ENCODE measurements around the gene BCAS3.
A peak's percentile ranks its signal among the peaks of the same experiment; 100 is the strongest.

The BCAS3 gene

DNA sequence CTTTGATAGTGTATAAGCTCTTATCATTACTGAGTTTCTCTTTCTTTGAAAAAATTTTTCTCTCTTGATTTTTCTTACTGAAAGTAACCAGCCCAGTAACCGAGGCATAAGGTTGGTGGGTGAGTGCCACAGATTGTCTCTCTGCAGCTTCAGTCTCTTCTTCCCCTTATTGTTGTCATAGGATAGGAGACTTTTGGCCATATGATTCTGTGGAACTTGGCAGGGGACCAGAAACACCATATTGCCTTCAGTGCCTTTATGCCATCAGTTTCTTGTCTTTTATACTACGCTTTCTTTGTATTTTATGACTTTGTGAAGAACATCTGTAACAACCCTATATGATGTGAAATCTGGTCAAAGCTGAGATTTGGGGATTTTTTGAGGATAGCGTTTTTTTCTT, 380.4 kb downstream of the BCAS3 start:
- Histone ChIP-seq H2BK120ac (ENCODE audit: low read depth, low read length) (no peak overlapping the region), H3K18ac (ENCODE audit: low read depth in 1 of 2, low read length in 2 of 2) (no peak overlapping the region), H3K4me2 (ENCODE audit: low read length, poor library complexity, severe bottlenecking) (no peak overlapping the region), H2BK5ac (ENCODE audit: low read depth, low read length, poor library complexity, severe bottlenecking) (no peak overlapping the region), H3K14ac (ENCODE audit: low read length in 2 of 2) (no peak overlapping the region), H3K79me1 (replicated peaks; ENCODE audit: low read length, poor library complexity, severe bottlenecking) (no peaks in the 10 kb centered on the region), H3K4me1 (ENCODE audit: control insufficient read depth, insufficient read depth, low read depth, low read length) (no peaks in the 10 kb centered on the region), H2BK15ac (ENCODE audit: low read depth, poor library complexity, severe bottlenecking) (no peak overlapping the region), H4K8ac (ENCODE audit: low read length) (no peak overlapping the region), H2AK5ac (ENCODE audit: low read length, severe bottlenecking) (no peak overlapping the region), H3K23ac (ENCODE audit: low read length in 2 of 2) (no peak overlapping the region), H3K9me3 (ENCODE audit: control insufficient read depth, low read length) (no peaks in the 10 kb centered on the region), H3K27me3 (ENCODE audit: control insufficient read depth in 1 of 2, insufficient read depth in 1 of 2, low read length in 2 of 2) (no peaks in the 10 kb centered on the region), H3K9ac (ENCODE audit: low read length) (no peak overlapping the region), H3K36me3 (ENCODE audit: control insufficient read depth in 1 of 2, insufficient read depth in 2 of 2, low read depth in 1 of 2, low read length in 2 of 2) (no peaks in the 10 kb centered on the region), H4K91ac (ENCODE audit: low read length) (no peak overlapping the region), H2AFZ (ENCODE audit: low read depth, low read length) (no peak overlapping the region), H3K4ac (ENCODE audit: low read depth in 1 of 2, low read length in 2 of 2) (no peak overlapping the region), H3K27ac (ENCODE audit: low read length, poor library complexity, severe bottlenecking) (no peak overlapping the region), H3K4me3 (ENCODE audit: insufficient read depth in 1 of 2, low read depth in 1 of 2, low read length in 2 of 2) (no peak overlapping the region), H2BK12ac (ENCODE audit: low read length in 2 of 2) (no peak overlapping the region)
- no peak for DNase-seq
- WGBS, result 100% methylated on average over 2 of the region's 3 CpGs

DNA sequence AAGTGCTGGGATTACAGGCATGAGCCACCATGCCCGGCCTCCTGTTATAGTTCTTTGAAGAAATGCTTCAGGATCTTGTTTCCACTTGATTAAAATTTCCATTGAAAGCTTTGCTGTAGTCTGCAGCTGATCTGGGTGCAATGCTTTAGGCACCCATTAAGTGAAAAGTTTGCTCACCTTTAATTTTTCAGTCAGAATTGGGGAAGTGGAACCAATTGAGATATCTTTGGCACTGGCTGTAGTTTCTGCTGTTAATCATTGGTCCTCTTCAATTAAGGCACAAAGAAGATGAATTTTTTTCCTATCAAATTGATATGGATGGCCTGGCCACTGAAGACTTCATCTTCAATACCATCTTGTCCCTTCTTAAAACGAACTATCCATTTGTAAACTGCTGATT, 385.9 kb downstream of the BCAS3 start:
- no peak overlapping the region for H2BK5ac ChIP-seq (ENCODE audit: low read depth, low read length, poor library complexity, severe bottlenecking)
- H2BK15ac ChIP-seq (ENCODE audit: low read depth, poor library complexity, severe bottlenecking), result no peak overlapping the region
- no peak overlapping the region for H3K23ac ChIP-seq (ENCODE audit: low read length in 2 of 2)
- H3K18ac ChIP-seq (ENCODE audit: low read depth in 1 of 2, low read length in 2 of 2), result no peak overlapping the region
- no peaks in the 10 kb centered on the region for H3K79me1 ChIP-seq (replicated peaks; ENCODE audit: low read length, poor library complexity, severe bottlenecking)
- no peak overlapping the region for H3K4me3 ChIP-seq (ENCODE audit: insufficient read depth in 1 of 2, low read depth in 1 of 2, low read length in 2 of 2)
- no peak overlapping the region for H4K8ac ChIP-seq (ENCODE audit: low read length)
- no peak overlapping the region for H2AK5ac ChIP-seq (ENCODE audit: low read length, severe bottlenecking)
- no peak overlapping the region for H3K4ac ChIP-seq (ENCODE audit: low read depth in 1 of 2, low read length in 2 of 2)
- H3K4me1 ChIP-seq (ENCODE audit: control insufficient read depth, insufficient read depth, low read depth, low read length), result no peaks in the 10 kb centered on the region
- H3K27ac ChIP-seq (ENCODE audit: low read length, poor library complexity, severe bottlenecking), result no peak overlapping the region
- no peaks in the 10 kb centered on the region for H3K27me3 ChIP-seq (ENCODE audit: control insufficient read depth in 1 of 2, insufficient read depth in 1 of 2, low read length in 2 of 2)
- WGBS, result 96% methylated on average over 2 of the region's 2 CpGs
- no peak overlapping the region for H4K91ac ChIP-seq (ENCODE audit: low read length)
- no peak overlapping the region for H3K4me2 ChIP-seq (ENCODE audit: low read length, poor library complexity, severe bottlenecking)
- no peak overlapping the region for H2BK120ac ChIP-seq (ENCODE audit: low read depth, low read length)
- H2AFZ ChIP-seq (ENCODE audit: low read depth, low read length), result no peak overlapping the region
- no peak overlapping the region for H2BK12ac ChIP-seq (ENCODE audit: low read length in 2 of 2)
- H3K14ac ChIP-seq (ENCODE audit: low read length in 2 of 2), result no peak overlapping the region
- H3K9me3 ChIP-seq (ENCODE audit: control insufficient read depth, low read length), result no peaks in the 10 kb centered on the region
- H3K9ac ChIP-seq (ENCODE audit: low read length), result no peak overlapping the region
- H3K36me3 ChIP-seq (ENCODE audit: control insufficient read depth in 1 of 2, insufficient read depth in 2 of 2, low read depth in 1 of 2, low read length in 2 of 2), result no peaks in the 10 kb centered on the region
- DNase-seq, result no peak

DNA sequence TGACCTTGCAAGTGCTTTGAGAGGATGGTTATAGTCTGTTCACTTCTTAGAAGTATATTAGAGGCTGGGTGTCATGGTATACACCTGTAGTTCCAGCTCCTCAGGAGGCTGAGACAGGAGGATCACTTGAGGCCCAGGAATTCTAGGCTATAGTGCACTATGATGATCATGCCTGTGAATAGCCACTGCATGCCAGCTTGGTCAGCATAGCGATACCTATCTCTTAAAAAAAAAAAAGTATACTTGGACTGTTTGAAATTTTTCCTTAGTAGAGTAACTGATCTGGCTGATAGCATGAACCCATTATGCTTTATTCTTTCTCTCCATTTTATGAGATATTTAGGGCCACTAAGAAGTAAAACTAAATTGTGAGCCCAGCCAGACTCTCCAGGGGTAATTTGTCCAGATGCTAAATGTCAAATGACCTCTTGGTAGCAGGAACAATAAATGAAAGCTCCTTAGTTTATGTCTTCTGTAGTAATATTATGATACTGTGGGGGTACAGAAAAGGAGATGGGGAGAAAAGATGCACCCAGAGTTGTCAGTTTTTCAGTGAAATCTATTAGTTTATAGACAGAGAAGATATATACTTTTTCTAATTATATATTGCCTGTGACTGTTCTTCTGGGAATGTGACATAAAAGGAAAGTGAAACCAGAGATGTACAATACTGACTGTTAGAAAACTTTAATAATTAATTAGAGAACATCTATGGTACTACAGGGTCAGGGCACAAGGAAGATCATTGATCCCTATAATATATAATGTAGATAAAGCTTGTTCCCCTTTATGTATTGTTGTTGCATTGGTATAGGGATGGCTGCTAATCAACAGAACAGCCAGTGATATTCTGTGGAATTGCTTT, 386.7 kb downstream of the BCAS3 start:
- H2BK12ac ChIP-seq (ENCODE audit: low read length in 2 of 2), result no peak overlapping the region
- H3K36me3 ChIP-seq (ENCODE audit: control insufficient read depth in 1 of 2, insufficient read depth in 2 of 2, low read depth in 1 of 2, low read length in 2 of 2), result no peaks in the 10 kb centered on the region
- H3K9me3 ChIP-seq (ENCODE audit: control insufficient read depth, low read length), result no peaks in the 10 kb centered on the region
- H3K18ac ChIP-seq (ENCODE audit: low read depth in 1 of 2, low read length in 2 of 2), result no peak overlapping the region
- H3K4ac ChIP-seq (ENCODE audit: low read depth in 1 of 2, low read length in 2 of 2), result no peak overlapping the region
- no peaks in the 10 kb centered on the region for H3K27me3 ChIP-seq (ENCODE audit: control insufficient read depth in 1 of 2, insufficient read depth in 1 of 2, low read length in 2 of 2)
- no CpG with 5 or more reads among the region's 1 CpG for WGBS
- no peaks in the 10 kb centered on the region for H3K79me1 ChIP-seq (replicated peaks; ENCODE audit: low read length, poor library complexity, severe bottlenecking)
- H2AFZ ChIP-seq (ENCODE audit: low read depth, low read length), result no peak overlapping the region
- no peak overlapping the region for H3K23ac ChIP-seq (ENCODE audit: low read length in 2 of 2)
- no peak overlapping the region for H2BK120ac ChIP-seq (ENCODE audit: low read depth, low read length)
- no peak overlapping the region for H4K91ac ChIP-seq (ENCODE audit: low read length)
- H2AK5ac ChIP-seq (ENCODE audit: low read length, severe bottlenecking), result no peak overlapping the region
- H3K4me2 ChIP-seq (ENCODE audit: low read length, poor library complexity, severe bottlenecking), result no peak overlapping the region
- no peak overlapping the region for H3K27ac ChIP-seq (ENCODE audit: low read length, poor library complexity, severe bottlenecking)
- no peak overlapping the region for H3K4me3 ChIP-seq (ENCODE audit: insufficient read depth in 1 of 2, low read depth in 1 of 2, low read length in 2 of 2)
- no peaks in the 10 kb centered on the region for H3K4me1 ChIP-seq (ENCODE audit: control insufficient read depth, insufficient read depth, low read depth, low read length)
- peak; percentile 47 for DNase-seq
- peak overlapping the region; percentile 48 for H3K9ac ChIP-seq (ENCODE audit: low read length)
- H2BK5ac ChIP-seq (ENCODE audit: low read depth, low read length, poor library complexity, severe bottlenecking), result no peak overlapping the region
- H4K8ac ChIP-seq (ENCODE audit: low read length), result no peak overlapping the region
- no peak overlapping the region for H2BK15ac ChIP-seq (ENCODE audit: low read depth, poor library complexity, severe bottlenecking)
- H3K14ac ChIP-seq (ENCODE audit: low read length in 2 of 2), result no peak overlapping the region

DNA sequence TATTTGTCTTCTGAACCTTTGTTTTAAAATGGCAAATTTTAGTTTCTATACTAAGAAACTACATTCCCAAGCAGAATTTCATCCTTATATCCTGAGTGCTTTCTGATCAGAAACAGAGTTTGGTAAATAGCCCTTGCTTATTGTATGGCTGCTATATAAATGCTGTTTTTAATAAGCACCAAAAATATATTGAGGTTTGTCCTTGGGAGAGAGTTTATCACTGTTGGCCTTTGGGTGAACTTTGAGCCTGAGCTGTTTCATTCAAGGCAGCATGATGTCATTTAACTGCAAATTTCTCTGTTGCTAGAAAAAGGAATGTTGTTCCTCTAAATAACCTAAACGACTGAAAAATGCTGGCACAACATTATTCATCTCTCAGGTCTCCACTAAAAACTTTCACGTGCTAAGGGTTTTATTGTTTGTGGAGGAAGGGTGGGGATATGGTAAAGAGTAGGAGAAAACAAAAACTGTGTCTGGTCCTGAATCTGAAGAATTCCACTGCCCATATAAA, 387.7 kb downstream of the BCAS3 start:
- Histone ChIP-seq H2BK12ac (ENCODE audit: low read length in 2 of 2) (no peak overlapping the region), H3K23ac (ENCODE audit: low read length in 2 of 2) (no peak overlapping the region), H3K27ac (ENCODE audit: low read length, poor library complexity, severe bottlenecking) (no peak overlapping the region), H2AK5ac (ENCODE audit: low read length, severe bottlenecking) (no peak overlapping the region), H3K14ac (ENCODE audit: low read length in 2 of 2) (no peak overlapping the region), H3K27me3 (ENCODE audit: control insufficient read depth in 1 of 2, insufficient read depth in 1 of 2, low read length in 2 of 2) (no peaks in the 10 kb centered on the region), H4K8ac (ENCODE audit: low read length) (no peak overlapping the region), H3K79me1 (replicated peaks; ENCODE audit: low read length, poor library complexity, severe bottlenecking) (no peaks in the 10 kb centered on the region), H2AFZ (ENCODE audit: low read depth, low read length) (no peak overlapping the region), H3K4me2 (ENCODE audit: low read length, poor library complexity, severe bottlenecking) (no peak overlapping the region), H3K4ac (ENCODE audit: low read depth in 1 of 2, low read length in 2 of 2) (no peak overlapping the region), H3K4me3 (ENCODE audit: insufficient read depth in 1 of 2, low read depth in 1 of 2, low read length in 2 of 2) (no peak overlapping the region), H3K9ac (ENCODE audit: low read length) (peak overlapping the region; percentile 48), H3K4me1 (ENCODE audit: control insufficient read depth, insufficient read depth, low read depth, low read length) (no peaks in the 10 kb centered on the region), H3K36me3 (ENCODE audit: control insufficient read depth in 1 of 2, insufficient read depth in 2 of 2, low read depth in 1 of 2, low read length in 2 of 2) (no peaks in the 10 kb centered on the region), H3K18ac (ENCODE audit: low read depth in 1 of 2, low read length in 2 of 2) (no peak overlapping the region), H3K9me3 (ENCODE audit: control insufficient read depth, low read length) (no peaks in the 10 kb centered on the region), H2BK120ac (ENCODE audit: low read depth, low read length) (no peak overlapping the region), H2BK5ac (ENCODE audit: low read depth, low read length, poor library complexity, severe bottlenecking) (no peak overlapping the region), H2BK15ac (ENCODE audit: low read depth, poor library complexity, severe bottlenecking) (no peak overlapping the region), H4K91ac (ENCODE audit: low read length) (no peak overlapping the region)
- whole genome bisulfite sequencing, result no CpG with 5 or more reads among the region's 2 CpGs
- DNase-seq, result peak; percentile 34

Data from mesenchymal stem cell (in vitro differentiated cells and primary cell).